ENCODE results near the gene PRELID2.

DNA sequence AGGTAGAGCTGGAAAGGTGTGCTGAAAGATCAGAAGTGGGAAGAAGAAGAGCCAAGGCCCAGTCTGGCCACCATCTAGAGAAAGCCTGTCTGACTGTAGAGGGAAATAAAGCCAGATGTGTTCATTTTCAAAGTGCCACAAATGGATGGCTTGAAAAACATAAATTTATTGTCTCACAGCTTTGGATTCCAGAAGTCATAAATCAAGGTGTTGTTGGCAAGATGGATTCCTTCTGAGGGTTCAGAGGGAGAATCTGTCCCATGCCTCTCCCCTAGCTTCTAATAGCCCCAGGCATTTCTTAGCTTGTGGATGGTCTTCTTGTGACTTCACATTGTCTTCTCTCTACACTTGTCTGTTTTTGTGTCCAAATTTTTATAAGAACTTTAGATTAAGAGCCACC lies 6.2 kb upstream of the PRELID2 start:
- TF ChIP-seq, protein P1, sequence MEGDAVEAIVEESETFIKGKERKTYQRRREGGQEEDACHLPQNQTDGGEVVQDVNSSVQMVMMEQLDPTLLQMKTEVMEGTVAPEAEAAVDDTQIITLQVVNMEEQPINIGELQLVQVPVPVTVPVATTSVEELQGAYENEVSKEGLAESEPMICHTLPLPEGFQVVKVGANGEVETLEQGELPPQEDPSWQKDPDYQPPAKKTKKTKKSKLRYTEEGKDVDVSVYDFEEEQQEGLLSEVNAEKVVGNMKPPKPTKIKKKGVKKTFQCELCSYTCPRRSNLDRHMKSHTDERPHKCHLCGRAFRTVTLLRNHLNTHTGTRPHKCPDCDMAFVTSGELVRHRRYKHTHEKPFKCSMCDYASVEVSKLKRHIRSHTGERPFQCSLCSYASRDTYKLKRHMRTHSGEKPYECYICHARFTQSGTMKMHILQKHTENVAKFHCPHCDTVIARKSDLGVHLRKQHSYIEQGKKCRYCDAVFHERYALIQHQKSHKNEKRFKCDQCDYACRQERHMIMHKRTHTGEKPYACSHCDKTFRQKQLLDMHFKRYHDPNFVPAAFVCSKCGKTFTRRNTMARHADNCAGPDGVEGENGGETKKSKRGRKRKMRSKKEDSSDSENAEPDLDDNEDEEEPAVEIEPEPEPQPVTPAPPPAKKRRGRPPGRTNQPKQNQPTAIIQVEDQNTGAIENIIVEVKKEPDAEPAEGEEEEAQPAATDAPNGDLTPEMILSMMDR (IDR thresholded peaks at IDR 0.05; ENCODE audit: low read depth, low read length), result no peak
- TF ChIP-seq EZH2phosphoT487 (IDR thresholded peaks at IDR 0.05; ENCODE audit: low read depth), result no peak

Measured in OCI-LY3 (cell line).